ENCODE data around the gene MYO1D.
A peak's percentile ranks its signal among the peaks of the same experiment; 100 is the strongest.

The MYO1D gene

DNA sequence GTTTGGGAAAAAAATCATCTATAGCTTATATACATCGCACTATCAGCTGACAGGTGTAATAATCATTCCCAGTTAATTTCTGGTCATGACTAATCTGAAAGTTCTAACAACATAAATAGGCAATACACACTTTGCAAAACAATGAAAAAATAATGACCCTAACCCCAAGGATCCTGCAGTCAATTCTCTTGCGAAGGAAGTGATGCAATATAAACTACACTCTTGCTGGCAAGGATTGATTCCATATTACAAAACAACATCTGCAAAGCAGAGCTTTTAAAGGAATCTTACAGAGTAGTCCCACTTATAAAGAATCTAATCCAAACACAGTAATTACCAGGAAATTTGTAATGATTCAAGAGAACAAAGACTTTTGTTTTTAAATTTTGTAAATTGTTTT, 73.4 kb downstream of the MYO1D start:
- peak; percentile 27 to 50 for DNase-seq (ENCODE audit: low read depth in 2 of 2)
- no peak overlapping the region for H3K4me3 ChIP-seq (replicated peaks in 1 of 2; ENCODE audit: low read depth in 2 of 2, low read length in 2 of 2)
- TF ChIP-seq, protein P1, sequence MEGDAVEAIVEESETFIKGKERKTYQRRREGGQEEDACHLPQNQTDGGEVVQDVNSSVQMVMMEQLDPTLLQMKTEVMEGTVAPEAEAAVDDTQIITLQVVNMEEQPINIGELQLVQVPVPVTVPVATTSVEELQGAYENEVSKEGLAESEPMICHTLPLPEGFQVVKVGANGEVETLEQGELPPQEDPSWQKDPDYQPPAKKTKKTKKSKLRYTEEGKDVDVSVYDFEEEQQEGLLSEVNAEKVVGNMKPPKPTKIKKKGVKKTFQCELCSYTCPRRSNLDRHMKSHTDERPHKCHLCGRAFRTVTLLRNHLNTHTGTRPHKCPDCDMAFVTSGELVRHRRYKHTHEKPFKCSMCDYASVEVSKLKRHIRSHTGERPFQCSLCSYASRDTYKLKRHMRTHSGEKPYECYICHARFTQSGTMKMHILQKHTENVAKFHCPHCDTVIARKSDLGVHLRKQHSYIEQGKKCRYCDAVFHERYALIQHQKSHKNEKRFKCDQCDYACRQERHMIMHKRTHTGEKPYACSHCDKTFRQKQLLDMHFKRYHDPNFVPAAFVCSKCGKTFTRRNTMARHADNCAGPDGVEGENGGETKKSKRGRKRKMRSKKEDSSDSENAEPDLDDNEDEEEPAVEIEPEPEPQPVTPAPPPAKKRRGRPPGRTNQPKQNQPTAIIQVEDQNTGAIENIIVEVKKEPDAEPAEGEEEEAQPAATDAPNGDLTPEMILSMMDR (IDR thresholded peaks at IDR 0.05; ENCODE audit: low read depth, low read length): no peak

DNA sequence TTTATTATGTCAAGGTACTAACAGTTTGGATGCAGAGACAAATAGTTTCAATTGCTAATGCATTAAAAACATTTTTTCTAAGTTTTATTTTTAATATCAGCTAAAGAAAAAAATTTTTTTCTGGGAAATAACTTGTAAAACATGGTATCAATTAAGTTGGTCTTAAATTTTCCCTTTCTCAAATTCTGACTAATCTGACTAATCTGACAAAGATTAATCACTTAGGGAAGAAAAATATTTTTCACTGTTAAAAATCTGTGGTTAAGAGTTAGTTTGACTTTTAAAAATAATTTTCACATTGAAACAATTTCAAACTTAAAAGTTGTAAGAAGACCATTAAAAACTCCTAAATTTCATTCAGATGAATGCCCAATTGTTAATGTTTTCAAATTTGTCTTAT, 74.6 kb downstream of the MYO1D start:
- TF ChIP-seq, protein P1 (IDR thresholded peaks at IDR 0.05; ENCODE audit: low read depth, low read length): no peak
- H3K4me3 ChIP-seq (replicated peaks in 1 of 2; ENCODE audit: low read depth in 2 of 2, low read length in 2 of 2): no peak overlapping the region
- no peak for DNase-seq (ENCODE audit: low read depth in 2 of 2)

DNA sequence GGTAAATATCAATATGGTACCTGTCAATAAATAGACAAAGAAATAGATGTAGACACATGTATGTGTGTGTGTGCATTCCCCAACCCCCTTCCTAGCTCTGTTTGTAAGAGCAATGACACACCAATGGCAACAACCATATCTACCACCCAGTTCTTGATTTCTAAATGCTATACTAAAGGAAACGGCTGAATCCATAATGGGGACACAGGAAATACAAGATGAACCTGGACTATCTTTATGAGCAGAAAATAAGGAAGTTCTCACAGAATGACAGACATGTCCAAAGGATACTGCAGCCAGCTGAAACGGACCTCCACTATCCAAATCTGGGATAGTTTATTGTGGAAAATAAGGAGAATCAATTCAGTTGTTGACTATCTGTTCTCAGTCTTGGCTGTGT, 75.3 kb downstream of the MYO1D start:
- no peak for DNase-seq (ENCODE audit: low read depth in 2 of 2)
- TF ChIP-seq, protein P1 (IDR thresholded peaks at IDR 0.05; ENCODE audit: low read depth, low read length): no peak
- no peak overlapping the region for H3K4me3 ChIP-seq (replicated peaks in 1 of 2; ENCODE audit: low read depth in 2 of 2, low read length in 2 of 2)

DNA sequence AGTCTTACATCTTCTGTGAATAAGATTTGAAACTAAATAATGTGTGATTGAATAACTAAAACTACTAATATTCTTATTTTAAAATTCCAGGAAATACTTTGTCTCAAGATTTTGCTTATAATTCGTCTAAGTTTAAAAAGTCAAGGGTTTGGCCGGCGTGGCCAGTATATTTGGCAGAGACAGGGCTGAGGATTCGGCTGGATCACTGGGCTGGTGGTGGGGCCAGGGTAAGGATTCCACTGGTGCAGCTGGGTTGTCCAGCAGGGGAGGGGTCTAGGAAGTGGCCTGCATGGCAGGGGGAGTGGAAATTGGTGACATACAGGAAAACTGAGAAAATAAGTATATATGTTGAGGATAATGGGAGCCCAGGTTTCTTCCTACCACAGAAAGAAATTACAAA, 75.7 kb downstream of the MYO1D start:
- TF ChIP-seq, protein P1 (IDR thresholded peaks at IDR 0.05; ENCODE audit: low read depth, low read length): no peak
- DNase-seq (ENCODE audit: low read depth in 2 of 2): no peak

DNA sequence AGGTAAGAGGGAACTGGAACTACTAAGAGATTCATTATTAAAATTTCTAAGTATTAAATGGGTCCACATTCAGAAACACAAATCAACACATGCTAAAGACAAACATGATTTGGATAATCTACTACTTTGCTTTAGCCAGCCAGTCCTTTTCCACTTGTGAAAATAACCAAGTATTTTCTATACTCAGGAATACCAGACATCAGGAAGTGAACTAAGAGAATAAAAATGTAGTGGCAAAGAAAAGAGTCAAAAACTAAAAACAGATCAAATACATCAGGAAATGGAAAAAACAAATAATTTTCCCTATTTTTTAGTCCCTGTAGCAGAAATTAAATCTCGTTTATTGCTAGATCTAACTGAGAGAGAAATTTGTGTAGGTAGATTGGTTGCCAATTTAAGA, 78.0 kb downstream of the MYO1D start:
- H3K4me3 ChIP-seq (replicated peaks in 1 of 2; ENCODE audit: low read depth in 2 of 2, low read length in 2 of 2): no peak overlapping the region
- TF ChIP-seq, protein P1 (IDR thresholded peaks at IDR 0.05; ENCODE audit: low read depth, low read length): no peak
- DNase-seq (ENCODE audit: low read depth in 2 of 2): no peak

More for the DNA sequence above, 75.7 kb downstream of the MYO1D start:
- H3K4me3 ChIP-seq (replicated peaks in 1 of 2; ENCODE audit: low read depth in 2 of 2, low read length in 2 of 2): no peak overlapping the region

DNA sequence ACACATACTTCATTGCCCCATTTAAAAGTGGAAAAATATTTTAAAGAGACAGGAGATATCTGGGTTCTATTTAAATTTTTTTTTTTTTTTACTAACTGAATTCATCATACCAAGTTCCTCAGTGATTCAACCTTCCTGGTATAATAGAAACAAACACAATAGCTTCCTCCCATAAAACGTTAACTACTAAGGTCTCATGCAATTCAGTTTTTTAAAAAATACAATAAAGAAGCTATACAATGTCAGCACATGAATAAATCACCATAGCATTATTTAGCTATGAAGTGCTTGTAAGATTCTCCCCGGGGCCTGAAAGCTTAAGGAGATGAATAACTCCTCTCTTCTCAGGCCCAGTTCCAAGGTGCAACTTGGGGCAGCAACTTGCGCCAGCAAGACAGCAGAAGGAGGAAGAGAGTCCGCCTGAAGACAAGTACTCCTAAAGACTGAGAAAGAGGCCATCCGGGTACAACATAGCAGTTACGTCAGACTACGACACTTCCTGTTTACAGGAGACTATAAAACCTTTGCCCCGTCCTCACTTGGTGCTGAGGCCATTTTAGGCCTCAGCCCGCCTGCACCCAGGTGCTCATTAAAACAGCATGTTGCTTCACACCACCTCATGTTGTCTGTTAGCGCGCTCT, 81.5 kb downstream of the MYO1D start:
- TF ChIP-seq, protein P1 (IDR thresholded peaks at IDR 0.05; ENCODE audit: low read depth, low read length): no peak
- DNase-seq (ENCODE audit: low read depth in 2 of 2): peak in 1 of 2 donors; percentile 34
- no peak overlapping the region for H3K4me3 ChIP-seq (replicated peaks in 1 of 2; ENCODE audit: low read depth in 2 of 2, low read length in 2 of 2)
